Tibial artery (tissue), 4 donors: ENCODE data around the gene GALNT14.

Source experiments
- DNase-seq, 2 donors: peaks; one replicate each; pipeline ENCODE4 v3.0.0-alpha.2; 2019
- H3K27ac ChIP-seq, 2 donors: fragments of 200-600 bp; sonication (generic) in 1 of 2; 1 replicate in 1 of 2; 2 replicates in 1 of 2; pipeline ENCODE4 v1.5.1; 2018 to 2019; ENCODE audit warnings: mild to moderate bottlenecking in 1 of 2
- H3K27me3 ChIP-seq, 2 donors: fragments of 200-600 bp; sonication (generic) in 1 of 2; one replicate each; pipeline versions ENCODE4 v1.5.1 to v1.6.0; 2016 to 2019
- H3K36me3 ChIP-seq, 3 donors: fragments of 200-600 bp; sonication (generic) in 2 of 3; one replicate each; pipeline ENCODE4 v1.5.1; 2016 to 2019; ENCODE audit warnings: mild to moderate bottlenecking in 2 of 3
- H3K4me1 ChIP-seq, 4 donors: fragments of 200-600 bp; sonication (generic) in 2 of 4; 1 replicate in 3 of 4; 2 replicates in 1 of 4; pipeline ENCODE4 v1.5.1; 2016 to 2019
- H3K4me3 ChIP-seq, 2 donors: fragments of 200-600 bp; sonication (generic) in 1 of 2; 1 replicate in 1 of 2; 2 replicates in 1 of 2; pipeline ENCODE4 v1.5.1; 2018 to 2019; ENCODE audit warnings: mild to moderate bottlenecking in 2 of 2
- H3K9me3 ChIP-seq, 3 donors: fragments of 200-600 bp; sonication (generic) in 1 of 3; one replicate each; pipeline ENCODE4 v1.5.1; 2016 to 2019
- intact Hi-C: fragments of 100-400 bp; cut with DNase I; formaldehyde crosslinking; loops from one replicate; pipeline ENCODE4 v1.15.0; 2023; ENCODE audit warnings: low total_unique reads
- TF ChIP-seq, protein P1 (sequence below), 2 experiments: fragments of 200-600 bp in 1 of 2; fragments of 450-650 bp in 1 of 2; IDR thresholded peaks; one replicate each; pipeline ENCODE4 v1.5.1; 2017 to 2019; ENCODE audit warnings: antibody characterized with exemption in 2 of 2, mild to moderate bottlenecking in 1 of 2, moderate library complexity in 1 of 2

Gene GALNT14

DNA sequence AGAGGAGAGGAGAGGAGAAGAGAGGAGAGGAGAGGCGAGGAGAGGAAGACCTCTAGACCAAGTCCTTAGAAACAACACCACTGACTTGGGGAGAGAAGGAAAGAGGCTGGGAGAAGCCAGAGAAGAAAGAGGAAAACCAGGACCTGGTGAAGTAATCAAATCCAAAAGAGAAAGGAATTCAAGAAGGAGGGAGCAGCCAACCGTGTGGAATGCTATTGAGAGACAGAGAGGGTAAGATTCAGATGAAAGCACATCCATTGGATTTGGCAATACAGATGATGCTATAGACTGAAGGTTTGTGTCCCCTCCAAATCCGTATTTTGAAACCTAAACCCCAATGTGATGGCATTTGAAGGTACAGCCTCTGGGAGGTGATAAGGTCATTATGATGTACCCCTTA, 50.7 kb downstream of the GALNT14 start:
- TF ChIP-seq, protein P1, sequence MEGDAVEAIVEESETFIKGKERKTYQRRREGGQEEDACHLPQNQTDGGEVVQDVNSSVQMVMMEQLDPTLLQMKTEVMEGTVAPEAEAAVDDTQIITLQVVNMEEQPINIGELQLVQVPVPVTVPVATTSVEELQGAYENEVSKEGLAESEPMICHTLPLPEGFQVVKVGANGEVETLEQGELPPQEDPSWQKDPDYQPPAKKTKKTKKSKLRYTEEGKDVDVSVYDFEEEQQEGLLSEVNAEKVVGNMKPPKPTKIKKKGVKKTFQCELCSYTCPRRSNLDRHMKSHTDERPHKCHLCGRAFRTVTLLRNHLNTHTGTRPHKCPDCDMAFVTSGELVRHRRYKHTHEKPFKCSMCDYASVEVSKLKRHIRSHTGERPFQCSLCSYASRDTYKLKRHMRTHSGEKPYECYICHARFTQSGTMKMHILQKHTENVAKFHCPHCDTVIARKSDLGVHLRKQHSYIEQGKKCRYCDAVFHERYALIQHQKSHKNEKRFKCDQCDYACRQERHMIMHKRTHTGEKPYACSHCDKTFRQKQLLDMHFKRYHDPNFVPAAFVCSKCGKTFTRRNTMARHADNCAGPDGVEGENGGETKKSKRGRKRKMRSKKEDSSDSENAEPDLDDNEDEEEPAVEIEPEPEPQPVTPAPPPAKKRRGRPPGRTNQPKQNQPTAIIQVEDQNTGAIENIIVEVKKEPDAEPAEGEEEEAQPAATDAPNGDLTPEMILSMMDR (IDR thresholded peaks at IDR 0.05) = no peak
- Histone ChIP-seq H3K27me3 (no peaks in the 10 kb centered on the region), H3K27ac (no peak overlapping the region), H3K36me3 (no peaks in the 10 kb centered on the region), H3K4me1 (no peaks in the 10 kb centered on the region), H3K9me3 (no peaks in the 10 kb centered on the region), H3K4me3 (no peak overlapping the region)
- DNase-seq = no peak
- intact Hi-C loops = no loop called here

DNA sequence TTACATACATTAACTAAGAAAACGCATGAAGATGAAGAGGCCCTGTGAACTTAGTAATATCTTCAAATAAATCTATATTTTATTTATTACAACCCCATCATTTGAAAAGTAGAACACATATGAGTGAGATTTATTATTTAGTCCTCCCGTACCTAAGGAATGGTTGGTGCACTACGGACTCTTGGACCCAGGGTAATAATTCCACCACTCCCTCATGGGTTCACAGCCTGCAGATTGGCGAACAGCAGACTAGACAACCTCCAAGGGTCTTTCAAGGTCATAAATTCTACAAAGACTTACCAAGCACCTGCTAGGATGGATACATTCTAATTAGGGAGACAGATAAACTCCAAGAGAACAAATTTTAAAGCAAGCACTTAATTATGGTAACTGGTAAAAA, 51.6 kb downstream of the GALNT14 start:
- no peaks in the 10 kb centered on the region for H3K27me3 ChIP-seq
- no peaks in the 10 kb centered on the region for H3K4me1 ChIP-seq
- no peak overlapping the region for H3K4me3 ChIP-seq
- H3K36me3 ChIP-seq = no peaks in the 10 kb centered on the region
- H3K9me3 ChIP-seq = no peaks in the 10 kb centered on the region
- intact Hi-C loops = no loop called here
- DNase-seq = no peak
- no peak overlapping the region for H3K27ac ChIP-seq
- TF ChIP-seq, protein P1 (IDR thresholded peaks at IDR 0.05) = no peak

DNA sequence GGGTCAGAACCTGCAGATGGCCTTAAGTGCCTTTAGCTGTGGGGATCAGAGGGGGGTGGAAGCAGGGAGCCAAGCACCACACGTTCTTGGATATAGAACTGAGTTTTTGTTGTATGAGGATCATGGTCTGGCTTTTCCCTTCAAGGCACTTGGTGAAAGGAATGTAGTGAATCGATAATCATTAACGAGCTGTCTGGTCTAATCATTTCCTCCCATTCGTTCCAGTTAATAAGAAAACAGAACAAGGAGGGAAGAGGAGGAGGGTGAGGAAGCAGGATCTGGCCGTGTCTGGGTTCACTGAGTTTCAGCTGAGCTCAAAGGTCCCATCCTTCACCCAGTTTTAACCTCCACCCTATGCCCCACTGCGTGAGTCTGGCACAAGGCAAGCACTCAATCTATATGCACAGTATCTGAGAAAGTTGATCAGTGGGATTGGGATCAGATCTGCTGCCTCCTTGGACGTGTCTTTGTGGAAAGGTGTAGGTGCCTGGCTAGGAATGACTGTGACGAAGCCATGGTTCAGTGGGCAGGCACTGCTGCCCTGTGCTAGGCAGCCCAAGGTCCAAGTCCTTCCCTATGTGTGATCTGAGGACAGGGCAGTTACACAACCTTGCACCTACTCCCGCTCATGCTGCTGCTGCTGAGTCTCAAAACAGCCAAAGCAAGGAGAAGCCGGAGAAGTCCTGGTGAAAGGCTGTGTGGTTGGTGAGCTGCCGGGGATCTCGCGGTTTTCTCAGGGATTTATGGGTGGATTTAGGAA, 54.8 kb downstream of the GALNT14 start:
- Histone ChIP-seq H3K27ac (no peak overlapping the region), H3K27me3 (peaks cover 0 to 2% of the 10 kb centered on the region in 2 donors), H3K4me1 (no peaks in the 10 kb centered on the region), H3K36me3 (no peaks in the 10 kb centered on the region), H3K9me3 (no peaks in the 10 kb centered on the region), H3K4me3 (no peak overlapping the region)
- no peak for DNase-seq
- intact Hi-C loops = no loop called here
- TF ChIP-seq, protein P1 (IDR thresholded peaks at IDR 0.05) = no peak

DNA sequence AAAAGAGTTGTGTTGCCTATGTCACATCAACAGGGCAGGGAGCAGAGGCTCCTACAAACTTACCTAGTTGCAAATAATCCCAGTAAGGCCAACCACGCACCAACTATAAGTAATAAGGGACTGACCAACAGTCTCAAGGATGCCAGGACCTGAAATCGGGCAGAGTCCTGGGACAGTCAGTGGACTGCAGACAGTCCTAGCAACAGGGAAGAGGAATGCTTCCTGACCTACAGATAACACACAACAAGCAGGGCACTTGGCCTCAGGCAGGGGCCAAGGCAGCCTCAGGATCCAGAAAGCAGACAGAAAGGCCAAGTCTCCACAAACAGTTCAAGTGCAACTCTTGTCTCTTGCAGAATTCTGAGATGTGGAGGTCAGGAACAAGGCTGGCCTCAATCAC, 56.2 kb downstream of the GALNT14 start:
- peaks cover 0 to 2% of the 10 kb centered on the region in 2 donors for H3K27me3 ChIP-seq
- H3K4me1 ChIP-seq = no peaks in the 10 kb centered on the region
- TF ChIP-seq, protein P1 (IDR thresholded peaks at IDR 0.05) = no peak
- H3K4me3 ChIP-seq = no peak overlapping the region
- H3K36me3 ChIP-seq = no peaks in the 10 kb centered on the region
- H3K27ac ChIP-seq = no peak overlapping the region
- H3K9me3 ChIP-seq = no peaks in the 10 kb centered on the region
- DNase-seq = no peak
- intact Hi-C loops = no loop called here

DNA sequence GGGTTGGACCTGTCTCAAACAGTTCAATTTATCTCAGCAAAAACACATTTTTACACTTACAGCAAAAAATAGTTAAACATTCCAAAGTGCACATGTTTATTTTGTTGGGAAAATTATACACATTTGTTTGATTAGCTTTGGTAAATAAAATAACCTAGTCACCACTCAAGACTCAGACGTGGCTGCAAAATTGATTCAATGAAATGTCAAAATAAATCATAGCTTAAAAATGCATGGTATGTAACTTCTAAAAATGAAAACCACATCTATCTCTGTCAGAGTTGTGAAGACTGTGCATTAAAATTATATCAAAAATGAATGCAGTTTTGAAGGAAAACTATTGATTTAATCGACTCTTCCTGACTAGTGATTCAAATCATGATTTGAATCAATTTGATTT, 56.7 kb downstream of the GALNT14 start:
- no peak for DNase-seq
- Histone ChIP-seq H3K36me3 (no peaks in the 10 kb centered on the region), H3K4me3 (no peak overlapping the region), H3K27ac (no peak overlapping the region), H3K27me3 (peaks cover 0 to 2% of the 10 kb centered on the region in 2 donors), H3K9me3 (no peaks in the 10 kb centered on the region), H3K4me1 (no peaks in the 10 kb centered on the region)
- TF ChIP-seq, protein P1 (IDR thresholded peaks at IDR 0.05) = no peak
- intact Hi-C loops = no loop called here
